Measurements from ENCODE around the gene VRK3.

VRK3 gene

GRCh38 chr19:49929611-49930482, 95.3 kb downstream of the VRK3 start:
- DNase-seq: peak; percentile 92 to 96 (median 94)

GRCh38 chr19:49929121-49929610, 96.0 kb downstream of the VRK3 start, which contains the start of the genes ATF5 and NUP62:
TSS of gene ATF5 (plus strand) at chr19:49929205. CDS start at chr19:49930851, 1,646 bp downstream.
TSS of gene NUP62 (minus strand) at chr19:49929504. CDS start at chr19:49909807, 19,697 bp downstream.
- peak; percentile 91 to 96 (median 92) for DNase-seq

DNA sequence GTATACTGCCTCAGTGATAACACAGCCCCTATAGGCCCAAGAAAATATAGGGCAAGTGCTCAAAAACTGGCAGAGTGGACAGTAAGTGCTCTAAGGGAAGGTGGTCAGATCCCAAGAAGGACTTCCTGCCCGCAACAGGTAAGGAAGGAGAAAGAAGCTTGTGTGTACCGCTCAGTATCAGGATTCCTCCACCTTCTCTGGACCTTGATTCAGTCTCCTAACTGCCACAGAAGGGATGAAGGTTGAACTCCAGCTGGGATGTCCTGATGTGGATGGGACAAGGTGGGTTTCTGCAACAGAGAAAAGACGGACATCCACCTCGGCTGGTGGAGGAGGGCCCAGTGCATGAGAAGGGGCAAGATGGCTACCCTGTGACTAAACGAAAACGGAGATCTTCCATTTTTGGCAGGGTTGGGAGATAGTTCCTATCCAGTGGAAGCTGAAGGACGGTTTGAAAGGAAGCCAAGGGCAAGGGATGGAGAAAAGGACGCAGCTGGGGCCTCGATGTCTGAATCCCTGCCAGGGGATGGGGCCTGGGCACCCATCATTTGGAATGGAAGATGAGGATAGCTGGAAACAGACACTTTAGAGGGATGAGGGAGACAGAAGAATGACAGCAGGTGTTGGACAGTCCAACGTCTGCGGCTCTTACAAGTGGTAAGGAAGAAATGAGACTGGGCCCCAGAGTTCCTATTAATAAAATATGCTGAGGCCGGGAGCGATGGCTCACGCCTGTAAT, 97.5 kb downstream of the VRK3 start:
- no peak for DNase-seq

DNA sequence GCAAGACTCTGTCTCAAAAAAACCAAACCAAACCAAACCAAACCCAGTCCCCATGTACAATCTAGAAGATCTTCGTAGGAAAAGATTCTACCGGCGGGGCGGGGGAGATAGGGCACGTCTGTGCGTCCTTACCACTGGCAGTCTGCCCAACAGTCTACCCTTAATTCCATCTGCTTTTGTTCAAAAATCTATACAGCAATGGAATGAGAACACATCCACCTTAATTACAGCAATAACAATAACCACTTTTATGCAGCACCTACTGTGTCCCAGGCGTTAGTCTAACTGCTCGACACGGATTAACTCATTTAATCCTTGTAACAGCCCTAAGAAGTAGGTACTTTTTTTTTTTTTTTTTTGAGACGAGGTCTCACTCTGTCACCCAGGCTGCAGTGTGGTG, 98.7 kb downstream of the VRK3 start:
- no peak for DNase-seq

All from activated naive CD4-positive, alpha-beta T cell (primary cell).